HEK293T (cell line): Measurements from ENCODE around the gene THSD4.

Experiments used
- CTCF ChIA-PET: fragments of 350-600 bp; formaldehyde crosslinking; extraction: SDS; loops from one replicate; lab custom pipeline; 2021; ENCODE audit warnings: antibody characterized with exemption, inconsistent platforms; lab: Yijun Ruan, JAX
- POLR2A ChIA-PET: fragments of 350-600 bp; formaldehyde crosslinking; extraction: SDS; loops from one replicate; lab custom pipeline; 2020; ENCODE audit warnings: antibody characterized with exemption, inconsistent platforms; lab: Yijun Ruan, JAX
- DNase-seq: peaks from one replicate; pipeline ENCODE4 v3.0.0; 2012; ENCODE audit warnings: mixed read lengths; ENCODE audit errors: extremely low spot score
- ARNT ChIP-seq: fragments of 450-650 bp; IDR thresholded peaks from 2 replicates; pipeline ENCODE4 v1.6.1; 2017; ENCODE audit warnings: mild to moderate bottlenecking
- BHLHE40 ChIP-seq: fragments of 450-650 bp; IDR thresholded peaks from 2 replicates; pipeline ENCODE4 v1.6.1; 2016; ENCODE audit warnings: mild to moderate bottlenecking, moderate library complexity, borderline replicate concordance
- CTBP1 ChIP-seq: fragments of 450-650 bp; IDR thresholded peaks from 2 replicates; pipeline ENCODE4 v1.6.1; 2016; ENCODE audit warnings: borderline replicate concordance
- ELF4 ChIP-seq: fragments of 450-650 bp; IDR thresholded peaks from 2 replicates; pipeline ENCODE4 v1.6.1; 2017; ENCODE audit warnings: antibody characterized with exemption
- FOXA1 ChIP-seq: fragments of 450-650 bp; IDR thresholded peaks from 2 replicates; pipeline ENCODE4 v1.6.1; 2016; ENCODE audit warnings: mild to moderate bottlenecking
- FOXK2 ChIP-seq: fragments of 450-650 bp; IDR thresholded peaks from 2 replicates; pipeline ENCODE4 v1.6.1; 2016; ENCODE audit warnings: mild to moderate bottlenecking
- FOXM1 ChIP-seq: fragments of 450-650 bp; IDR thresholded peaks from 2 replicates; pipeline ENCODE4 v1.6.1; 2017; ENCODE audit warnings: mild to moderate bottlenecking, borderline replicate concordance
- HDGF ChIP-seq: fragments of 450-650 bp; IDR thresholded peaks from 2 replicates; pipeline ENCODE4 v1.6.1; 2017; ENCODE audit warnings: antibody characterized with exemption, borderline replicate concordance
- L3MBTL2 ChIP-seq: fragments of 450-650 bp; conservative IDR thresholded peaks from 2 replicates; pipeline ENCODE4 v1.6.1; 2016; ENCODE audit warnings: mild to moderate bottlenecking
- LEF1 ChIP-seq: fragments of 450-650 bp; IDR thresholded peaks from 2 replicates; pipeline ENCODE4 v1.6.1; 2017; ENCODE audit warnings: mild to moderate bottlenecking, borderline replicate concordance
- NFRKB ChIP-seq: fragments of 450-650 bp; IDR thresholded peaks from 2 replicates; pipeline ENCODE4 v1.6.1; 2016; ENCODE audit warnings: mild to moderate bottlenecking, moderate library complexity
- SP1 ChIP-seq: fragments of 450-650 bp; IDR thresholded peaks from 2 replicates; pipeline ENCODE4 v1.6.1; 2017
- SUZ12 ChIP-seq: fragments of 450-650 bp; IDR thresholded peaks from 2 replicates; pipeline ENCODE4 v1.6.1; 2016; ENCODE audit warnings: mild to moderate bottlenecking
- TARDBP ChIP-seq: fragments of 450-650 bp; IDR thresholded peaks from 2 replicates; pipeline ENCODE4 v1.6.1; 2016
- ZNF384 ChIP-seq: fragments of 450-650 bp; IDR thresholded peaks from 2 replicates; pipeline ENCODE4 v1.6.1; 2016
- TF ChIP-seq, protein P1 (sequence below): fragments of 450-650 bp; IDR thresholded peaks from 2 replicates; pipeline ENCODE4 v1.6.1; 2016

Gene THSD4

DNA sequence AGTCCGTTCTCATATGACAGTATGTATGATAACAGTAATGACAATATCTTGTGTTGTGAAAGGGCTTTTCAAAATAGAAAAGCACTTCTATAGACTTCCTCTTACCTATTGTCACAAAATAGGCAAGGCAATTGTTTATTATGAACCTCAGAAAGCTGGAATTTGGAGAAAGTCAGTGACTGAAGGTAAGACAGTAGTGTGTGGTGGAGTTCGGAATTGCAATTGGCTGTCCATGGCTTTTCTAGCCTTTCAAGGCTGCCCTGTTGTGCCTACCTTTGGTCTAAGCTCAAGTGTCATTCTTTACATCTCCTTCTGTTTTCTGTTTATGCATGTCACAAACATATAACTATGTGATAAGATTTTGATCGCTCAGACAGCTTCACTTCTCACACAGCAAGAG, 475.8 kb downstream of the THSD4 start:
- ChIA-PET CTCF (interaction anchor here (0.9 kb wide), 1 partner anchor 16 kb away, joined by 6 read pairs; no protein-coding TSS in a partner anchor), POLR2A (interaction anchor here (1.4 kb wide), 1 partner anchor 10 kb away, joined by 3 read pairs; no protein-coding TSS in a partner anchor)
- TF ChIP-seq L3MBTL2 (no peak), ZNF384 (peak; percentile 58)
- DNase-seq, result peak; percentile 28

DNA sequence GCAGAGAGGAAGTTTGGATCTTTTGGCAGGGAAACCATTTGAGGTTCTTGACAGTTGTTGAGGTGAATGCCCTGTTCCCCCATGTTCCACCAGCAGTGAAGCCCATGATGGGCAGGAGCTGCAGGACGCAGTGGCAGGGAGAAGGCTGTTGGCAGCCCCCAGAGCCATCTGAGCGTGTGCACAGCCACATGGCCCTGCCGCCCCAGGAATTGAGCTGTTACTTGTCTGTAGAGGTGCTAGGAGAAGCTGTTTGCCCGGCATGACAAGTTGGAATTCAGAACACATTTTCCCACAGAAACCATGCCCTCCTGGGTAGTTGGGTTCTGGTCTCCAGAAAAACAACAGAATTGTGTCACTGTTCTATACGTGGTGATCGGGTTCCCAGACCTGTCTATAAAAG, 476.9 kb downstream of the THSD4 start:
- POLR2A ChIA-PET, result no interaction called here

DNA sequence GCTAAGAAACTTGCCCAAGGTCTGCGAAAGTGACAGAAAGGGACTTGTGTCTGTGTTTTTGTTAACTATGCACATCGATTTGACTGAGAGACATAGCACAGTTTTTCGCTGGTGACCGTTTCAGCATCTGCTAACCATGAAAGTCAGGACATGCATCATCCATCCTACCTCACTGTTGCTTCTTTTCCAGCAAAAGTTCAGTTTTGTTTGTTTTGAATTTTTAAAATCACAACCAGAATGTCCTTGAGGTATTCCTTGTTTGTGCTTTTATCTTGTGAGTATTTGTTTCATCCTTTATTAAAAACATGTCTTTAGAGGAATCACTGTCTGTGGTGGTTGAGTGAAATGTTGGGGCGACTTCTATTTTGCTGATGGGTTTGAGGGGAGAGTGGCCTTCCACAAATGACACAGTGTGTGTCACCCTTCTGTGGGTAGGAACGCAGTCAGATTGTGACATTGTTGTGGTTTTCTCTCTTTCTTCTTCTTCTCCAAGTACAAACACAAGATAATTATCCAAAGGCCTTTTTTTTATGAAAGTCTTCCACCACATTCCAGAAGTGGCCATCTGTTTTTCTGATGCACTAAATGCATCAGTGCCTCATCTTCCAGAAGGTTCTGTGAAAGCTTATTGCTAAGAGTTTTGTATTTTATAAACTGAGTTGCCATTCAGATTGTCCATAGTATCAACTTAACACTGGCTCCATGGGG, 480.7 kb downstream of the THSD4 start:
- CTCF ChIA-PET, result interaction anchor here (1.3 kb wide), 1 partner anchor 20 kb away, joined by 3 read pairs; no protein-coding TSS in a partner anchor
- no peak for DNase-seq
- TF ChIP-seq CTBP1 (no peak), ELF4 (no peak), ARNT (no peak), ZNF384 (no peak), FOXK2 (no peak), HDGF (no peak), BHLHE40 (no peak), NFRKB (no peak), TARDBP (no peak), L3MBTL2 (no peak), FOXA1 (no peak), LEF1 (no peak), FOXM1 (no peak), SP1 (no peak), SUZ12 (no peak)
- TF ChIP-seq, protein P1, sequence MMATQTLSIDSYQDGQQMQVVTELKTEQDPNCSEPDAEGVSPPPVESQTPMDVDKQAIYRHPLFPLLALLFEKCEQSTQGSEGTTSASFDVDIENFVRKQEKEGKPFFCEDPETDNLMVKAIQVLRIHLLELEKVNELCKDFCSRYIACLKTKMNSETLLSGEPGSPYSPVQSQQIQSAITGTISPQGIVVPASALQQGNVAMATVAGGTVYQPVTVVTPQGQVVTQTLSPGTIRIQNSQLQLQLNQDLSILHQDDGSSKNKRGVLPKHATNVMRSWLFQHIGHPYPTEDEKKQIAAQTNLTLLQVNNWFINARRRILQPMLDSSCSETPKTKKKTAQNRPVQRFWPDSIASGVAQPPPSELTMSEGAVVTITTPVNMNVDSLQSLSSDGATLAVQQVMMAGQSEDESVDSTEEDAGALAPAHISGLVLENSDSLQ, result no peak
- POLR2A ChIA-PET, result no interaction called here

More for the DNA sequence above, 476.9 kb downstream of the THSD4 start:
- CTCF ChIA-PET, result interaction anchor here (0.9 to 1.5 kb wide), 2 partner anchors 17 to 33 kb away, joined by 3 read pairs; no protein-coding TSS in a partner anchor
- TF ChIP-seq FOXK2 (no peak), ELF4 (no peak), TARDBP (no peak), SUZ12 (no peak), ZNF384 (no peak), SP1 (no peak)
- DNase-seq, result no peak

DNA sequence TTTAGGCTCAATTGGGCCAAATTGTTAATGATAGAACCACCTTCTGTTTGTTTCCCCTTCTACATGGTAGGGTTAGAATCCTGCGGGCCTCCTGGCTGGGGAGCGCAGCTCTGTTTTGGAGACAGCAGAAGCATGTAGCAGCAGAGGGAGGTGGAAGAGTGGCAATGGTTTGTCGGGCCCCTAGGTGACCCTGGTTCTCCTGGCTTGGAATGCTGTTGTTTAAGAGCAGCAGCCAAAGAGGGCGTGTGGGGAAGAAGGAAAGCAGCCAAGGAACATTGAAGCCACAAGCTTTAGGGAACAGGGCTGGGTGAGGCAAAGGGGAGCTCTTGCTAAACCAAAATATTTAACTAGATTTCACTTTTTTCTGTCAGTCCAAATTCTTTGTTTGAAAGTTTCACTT, 481.4 kb downstream of the THSD4 start:
- TF ChIP-seq TARDBP, result no peak
- TF ChIP-seq CTBP1, result no peak
- TF ChIP-seq, protein P1, result no peak
- no peak for TF ChIP-seq FOXA1
- TF ChIP-seq ZNF384, result no peak
- TF ChIP-seq ARNT, result no peak
- TF ChIP-seq FOXK2, result no peak
- TF ChIP-seq SUZ12, result no peak
- TF ChIP-seq NFRKB, result no peak
- no peak for TF ChIP-seq FOXM1
- no peak for TF ChIP-seq HDGF
- TF ChIP-seq L3MBTL2, result no peak
- TF ChIP-seq SP1, result no peak
- no peak for TF ChIP-seq BHLHE40
- TF ChIP-seq LEF1, result no peak
- TF ChIP-seq ELF4, result no peak
- ChIA-PET CTCF (interaction anchor here (0.6 to 1.3 kb wide), 2 partner anchors 20 to 21 kb away, joined by 3 read pairs; no protein-coding TSS in a partner anchor), POLR2A (no interaction called here)
- DNase-seq, result no peak

DNA sequence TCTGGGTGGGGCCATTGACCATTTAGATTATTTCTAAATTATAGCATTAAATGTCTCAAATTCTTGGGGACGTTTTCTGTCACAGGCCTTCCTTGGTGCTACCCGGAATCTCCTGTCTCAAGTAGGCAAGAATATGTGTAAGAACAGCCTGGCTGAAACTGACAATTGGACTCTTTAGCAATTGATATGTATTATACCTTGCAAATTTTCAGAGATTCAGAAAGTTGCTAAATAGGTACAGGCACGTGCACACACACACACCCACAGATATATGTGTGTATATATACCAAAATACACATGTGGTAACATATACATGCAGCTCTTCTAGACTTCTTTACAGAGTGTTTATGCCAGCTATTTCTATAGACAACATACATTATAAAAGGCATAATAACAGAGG, 481.9 kb downstream of the THSD4 start:
- CTCF ChIA-PET, result interaction anchor here (0.6 kb wide), 1 partner anchor 20 kb away, joined by 3 read pairs; no protein-coding TSS in a partner anchor
- no peak for TF ChIP-seq NFRKB
- POLR2A ChIA-PET, result no interaction called here
- DNase-seq, result no peak

DNA sequence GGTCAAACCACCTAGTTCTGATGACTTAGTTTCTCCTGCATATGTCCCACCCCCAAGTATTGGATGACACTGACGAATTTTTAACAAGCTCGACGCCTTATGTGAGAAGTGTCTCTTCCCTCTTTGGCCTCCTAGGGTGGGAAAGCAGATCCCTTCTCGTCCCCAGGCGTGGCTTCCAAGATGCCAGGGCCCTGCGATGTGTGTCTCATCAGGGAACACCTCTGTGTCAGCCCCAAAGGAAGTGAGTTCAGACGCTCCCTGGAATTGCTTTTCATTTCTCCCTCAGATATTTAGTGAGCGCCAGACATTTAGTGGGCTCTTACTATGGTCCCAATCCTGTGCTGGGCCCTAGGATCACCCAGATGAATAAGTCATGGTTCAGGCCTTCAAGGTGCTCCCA, 482.4 kb downstream of the THSD4 start:
- TF ChIP-seq FOXA1 (no peak), LEF1 (no peak), L3MBTL2 (no peak), TARDBP (no peak), SUZ12 (no peak), BHLHE40 (no peak), ARNT (no peak), FOXM1 (no peak), ELF4 (no peak), CTBP1 (no peak), FOXK2 (no peak), SP1 (no peak)
- ChIA-PET POLR2A (no interaction called here), CTCF (no interaction called here)
- DNase-seq, result no peak

DNA sequence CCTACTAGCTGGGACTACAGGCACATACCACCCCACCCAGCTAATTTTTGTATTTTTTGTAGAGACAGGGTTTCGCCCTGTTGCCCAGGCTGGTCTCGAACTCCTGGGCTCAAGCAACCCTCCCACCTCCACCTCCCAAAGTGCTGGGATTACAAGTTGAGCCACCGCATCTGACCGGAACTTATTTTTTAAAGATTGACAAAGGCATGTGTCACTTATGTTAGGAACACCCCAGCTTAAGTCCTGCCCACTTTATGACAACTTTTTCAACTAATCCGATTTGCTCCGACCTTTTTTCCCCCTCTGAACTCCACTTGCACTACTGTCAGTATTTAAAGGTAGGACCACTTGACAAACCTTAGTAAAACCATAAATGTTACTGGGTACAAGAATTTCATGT, 483.5 kb downstream of the THSD4 start:
- no peak for DNase-seq
- POLR2A ChIA-PET, result no interaction called here
- no peak for TF ChIP-seq CTBP1
- TF ChIP-seq FOXA1, result no peak
- TF ChIP-seq, protein P1, result no peak
- no peak for TF ChIP-seq SUZ12
- TF ChIP-seq FOXK2, result no peak
- no peak for TF ChIP-seq TARDBP
- TF ChIP-seq ELF4, result no peak
- TF ChIP-seq L3MBTL2, result no peak
- no peak for TF ChIP-seq HDGF
- TF ChIP-seq ZNF384, result no peak
- CTCF ChIA-PET, result no interaction called here
